ENCODE measurements around the gene MALSU1.

MALSU1 gene

GRCh38 chr7:23337374-23337773 lies 38.2 kb downstream of the MALSU1 start:
- DNase-seq = no peak

DNA sequence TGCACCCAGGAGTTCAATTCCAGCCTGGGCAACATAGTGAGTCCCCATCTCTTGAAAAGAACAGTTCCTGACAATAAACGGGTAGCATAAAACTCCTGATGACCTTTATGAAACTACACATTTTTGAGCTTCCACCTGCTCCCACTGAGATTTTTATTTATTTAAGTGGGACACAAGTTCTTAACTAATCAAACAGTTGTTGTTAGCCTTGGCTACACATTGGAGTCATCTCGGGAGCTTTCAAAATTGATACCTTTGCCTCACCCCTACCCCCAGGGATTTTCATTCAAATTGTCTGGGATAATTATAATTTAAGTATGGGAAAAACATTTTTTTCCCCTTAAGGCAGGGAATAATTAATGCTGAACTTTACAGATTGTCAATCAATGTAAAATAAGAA lies 39.3 kb downstream of the MALSU1 start:
- no peak for DNase-seq

GRCh38 chr7:23338863-23339262 lies 39.7 kb downstream of the MALSU1 start:
- DNase-seq = no peak

DNA sequence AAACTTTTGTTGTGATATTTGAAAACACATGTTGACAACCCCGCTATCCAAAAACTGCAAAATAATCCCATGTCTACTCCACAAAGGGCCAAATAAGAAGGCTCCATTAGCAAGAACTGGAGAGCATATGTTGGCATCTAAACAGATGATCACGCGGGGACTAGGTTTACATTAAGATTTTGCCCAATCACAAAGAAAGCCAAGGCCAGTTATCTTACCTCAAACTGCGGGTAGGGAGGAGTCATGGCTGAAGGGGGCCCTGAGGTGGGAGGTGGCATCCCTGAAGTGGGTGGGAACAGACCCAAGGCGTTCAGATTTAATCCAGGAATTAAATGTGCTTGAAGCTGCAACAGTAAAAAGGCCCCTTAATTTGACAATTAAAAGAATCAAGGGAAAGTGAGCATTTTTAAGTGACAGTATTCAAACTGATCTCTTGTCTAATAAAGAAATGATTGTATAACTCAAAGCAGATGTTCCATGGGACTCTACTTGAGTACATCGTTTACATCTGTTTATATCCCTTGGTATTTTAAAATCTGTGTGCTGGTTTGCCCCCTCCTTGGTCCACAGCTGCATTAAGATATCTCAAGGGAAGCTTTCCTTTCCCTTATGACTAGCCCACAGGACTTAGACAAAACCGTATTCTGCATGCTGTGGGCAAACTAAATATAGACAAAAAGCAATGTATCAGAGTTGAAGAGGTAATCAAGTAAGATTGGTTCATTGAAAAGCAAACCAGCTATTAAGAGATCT lies 42.9 kb downstream of the MALSU1 start:
- DNase-seq = no peak

DNA sequence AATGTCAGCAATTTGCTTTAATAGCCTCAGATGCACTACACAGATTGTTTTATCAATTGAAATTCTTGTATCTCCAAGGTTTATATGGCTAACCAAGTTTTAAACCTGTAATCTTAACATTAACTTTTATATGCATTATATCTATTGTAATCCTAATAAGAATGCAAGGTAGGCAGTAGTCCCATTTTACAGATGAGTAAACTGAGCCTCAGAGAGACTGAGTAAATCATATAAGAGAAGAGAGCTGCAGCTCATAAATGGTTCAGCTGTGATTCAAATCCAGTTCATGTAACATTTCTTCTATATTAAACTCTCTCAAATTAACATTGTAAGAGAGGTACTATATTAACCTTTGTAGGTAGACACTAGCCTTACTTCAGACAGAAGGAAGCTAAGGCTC lies 44.0 kb downstream of the MALSU1 start:
- no peak for DNase-seq

GRCh38 chr7:23343806-23344475 lies 44.8 kb downstream of the MALSU1 start:
- DNase-seq = no peak

DNA sequence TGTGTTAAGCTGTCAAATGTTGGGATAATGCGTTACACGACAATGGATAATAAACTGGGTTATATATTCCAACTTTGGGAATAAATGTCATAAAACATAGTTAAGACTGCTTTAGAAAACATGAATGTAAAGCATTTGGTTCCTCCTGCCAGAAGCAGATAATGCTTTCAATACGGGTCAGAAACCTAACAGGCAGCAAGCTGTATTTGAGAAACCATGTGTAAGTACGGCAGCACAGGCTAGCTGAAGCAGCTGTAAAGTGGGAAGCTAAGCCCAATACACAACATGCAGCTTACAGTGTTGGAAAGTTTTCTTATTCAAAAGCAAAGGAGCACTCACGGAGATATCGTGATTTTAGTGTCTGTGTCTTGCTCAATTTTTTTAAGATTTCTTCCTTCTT lies 46.5 kb downstream of the MALSU1 start:
- DNase-seq = no peak

DNA sequence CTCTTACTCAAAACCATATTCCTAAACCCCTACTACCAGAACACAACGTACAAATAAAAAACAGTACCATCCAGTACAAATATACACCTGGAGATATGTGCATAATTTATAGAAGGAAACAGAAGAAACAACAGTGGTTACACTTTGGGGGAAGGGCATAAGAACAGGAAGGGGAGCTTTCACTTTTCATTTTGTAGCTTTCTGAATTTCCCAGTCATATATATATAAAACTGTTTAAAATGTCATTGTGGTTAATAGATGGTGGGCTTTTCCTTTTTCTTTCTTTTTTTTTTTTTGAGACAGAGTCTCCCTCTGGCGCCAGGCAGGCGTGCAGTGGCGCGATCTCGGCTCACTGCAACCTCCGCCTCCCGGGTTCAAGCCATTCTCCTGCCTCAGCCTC lies 47.2 kb downstream of the MALSU1 start:
- no peak for DNase-seq

GRCh38 chr7:23347033-23347681 lies 48.0 kb downstream of the MALSU1 start:
- DNase-seq = peak; percentile 57

DNA sequence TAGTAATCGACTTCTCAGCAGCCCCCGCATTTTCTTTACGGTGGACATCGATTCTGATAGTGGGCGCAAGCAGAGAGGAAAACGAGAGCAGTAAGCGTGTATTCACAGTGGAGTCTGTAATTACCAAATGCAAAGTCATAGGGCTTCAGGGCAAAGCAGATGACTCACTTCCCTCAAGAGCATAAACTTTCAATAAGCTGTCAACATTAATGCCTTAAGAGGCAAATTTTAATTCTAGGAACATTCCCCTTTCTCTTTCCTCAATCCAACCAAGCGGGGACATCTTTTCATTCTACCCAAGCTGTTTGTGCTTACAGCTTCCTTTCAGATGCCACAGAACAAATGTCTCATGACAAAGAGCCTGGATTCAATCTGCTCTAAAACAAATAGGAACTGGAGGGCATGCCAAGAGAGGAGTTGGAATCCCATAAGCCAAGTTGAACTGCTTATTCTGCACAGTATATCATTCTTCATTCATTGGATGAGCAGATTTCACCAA lies 48.6 kb downstream of the MALSU1 start:
- peak; percentile 57 for DNase-seq

DNA sequence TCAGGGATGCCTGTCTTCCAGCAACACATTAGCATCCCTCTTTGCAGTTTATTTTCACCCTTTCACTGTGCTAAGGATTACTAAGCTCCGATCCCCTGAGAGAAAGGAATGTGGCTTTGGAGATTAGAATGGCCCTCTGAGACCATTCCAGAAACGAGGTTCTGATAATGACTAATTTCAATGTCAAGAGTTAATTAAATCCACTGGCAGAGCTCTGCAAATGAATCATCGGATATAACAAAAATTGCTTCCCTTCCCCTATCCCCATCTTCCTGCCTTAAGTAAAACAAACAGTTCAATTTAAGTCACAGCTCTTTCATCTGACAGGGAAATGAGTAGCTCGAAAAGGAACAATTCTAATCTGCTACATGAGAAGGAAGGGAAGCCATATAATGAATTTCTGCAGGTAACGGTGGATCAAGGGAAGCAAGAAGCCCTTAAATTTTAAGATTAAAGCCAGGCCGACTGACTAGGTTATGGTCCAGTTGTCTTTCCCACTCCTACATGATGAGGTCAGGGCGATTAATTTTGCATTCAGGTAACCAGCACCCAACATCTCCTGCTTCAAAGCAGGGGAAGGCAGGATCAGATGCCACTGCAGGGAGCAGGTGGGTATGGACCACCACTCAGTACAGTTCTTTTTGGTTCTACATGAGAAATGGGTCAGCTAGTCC lies 50.5 kb downstream of the MALSU1 start:
- DNase-seq = no peak

DNA sequence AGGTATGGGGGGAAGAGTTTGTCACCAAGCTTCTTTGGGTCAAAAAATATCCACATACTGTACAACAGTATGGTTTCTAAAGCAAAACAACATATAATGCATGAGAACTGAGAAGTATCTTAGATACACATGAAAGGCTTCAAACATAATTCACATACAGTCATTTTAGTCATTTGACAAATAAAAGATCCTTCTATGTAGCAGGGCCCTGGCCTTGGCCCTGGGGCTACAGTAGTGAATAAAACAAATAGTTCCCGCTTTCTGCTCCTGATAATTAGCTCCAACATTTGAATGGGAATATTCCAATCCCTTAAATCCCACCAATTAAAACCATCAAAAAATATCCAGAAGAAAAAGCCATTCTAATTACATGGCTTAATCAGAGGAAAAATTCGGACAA lies 51.3 kb downstream of the MALSU1 start:
- DNase-seq = no peak

DNA sequence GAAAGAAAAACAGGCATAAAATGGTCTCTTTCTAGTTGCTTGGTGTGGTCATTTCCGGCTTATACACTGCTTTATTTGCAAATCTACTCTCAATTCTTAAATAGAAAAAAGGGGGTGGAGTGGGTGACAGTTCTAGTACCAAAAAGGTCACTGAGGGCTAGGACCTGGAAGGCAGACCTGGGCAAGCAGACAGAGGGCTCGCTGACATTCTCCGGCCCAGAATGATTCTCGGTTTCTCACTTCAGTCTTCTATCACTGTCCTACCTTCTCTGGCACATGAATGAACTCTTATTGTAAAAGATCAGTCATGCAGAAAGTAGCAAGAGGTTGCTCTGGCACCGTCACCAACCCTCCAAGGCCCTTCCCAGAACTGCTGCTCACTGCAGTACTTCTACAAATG lies 54.0 kb downstream of the MALSU1 start:
- no peak for DNase-seq

DNA sequence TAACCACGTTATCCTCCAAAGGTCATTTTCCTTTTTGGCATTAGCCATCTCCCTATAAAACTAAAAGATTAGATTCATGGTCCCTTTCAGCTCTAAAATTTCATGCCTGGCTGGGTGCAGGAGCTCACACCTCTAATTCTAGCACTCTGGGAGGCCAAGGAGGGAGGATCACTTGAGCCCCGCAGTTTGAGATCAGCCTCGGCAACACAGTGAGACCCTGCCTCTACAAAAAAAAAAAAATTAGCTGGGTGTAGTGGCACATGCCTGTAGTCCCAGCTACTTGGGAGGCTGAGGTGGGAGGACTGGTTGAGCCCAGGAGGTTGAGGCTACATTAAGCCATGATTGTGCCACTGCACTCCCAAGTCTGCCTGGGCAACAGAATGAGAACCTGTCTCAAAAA lies 57.0 kb downstream of the MALSU1 start:
- DNase-seq = no peak

DNA sequence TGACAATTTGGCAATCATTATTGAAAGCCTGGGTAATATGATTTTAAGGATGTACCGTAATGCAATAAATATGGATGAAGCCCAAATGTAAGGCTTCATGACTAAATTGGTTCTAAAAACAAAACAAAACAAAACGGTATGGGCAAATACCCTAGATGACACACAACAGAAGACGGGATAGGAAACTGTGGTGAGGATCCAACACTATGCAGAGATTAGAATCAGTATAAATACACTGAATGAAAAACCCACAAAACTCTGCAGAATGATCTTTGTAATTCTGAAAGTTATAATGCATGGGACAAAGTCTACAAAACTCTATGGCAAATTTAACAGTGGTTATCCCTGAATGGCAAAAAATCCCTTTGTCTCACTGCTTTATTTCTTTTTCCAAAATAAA lies 57.6 kb downstream of the MALSU1 start:
- no peak for DNase-seq

DNA sequence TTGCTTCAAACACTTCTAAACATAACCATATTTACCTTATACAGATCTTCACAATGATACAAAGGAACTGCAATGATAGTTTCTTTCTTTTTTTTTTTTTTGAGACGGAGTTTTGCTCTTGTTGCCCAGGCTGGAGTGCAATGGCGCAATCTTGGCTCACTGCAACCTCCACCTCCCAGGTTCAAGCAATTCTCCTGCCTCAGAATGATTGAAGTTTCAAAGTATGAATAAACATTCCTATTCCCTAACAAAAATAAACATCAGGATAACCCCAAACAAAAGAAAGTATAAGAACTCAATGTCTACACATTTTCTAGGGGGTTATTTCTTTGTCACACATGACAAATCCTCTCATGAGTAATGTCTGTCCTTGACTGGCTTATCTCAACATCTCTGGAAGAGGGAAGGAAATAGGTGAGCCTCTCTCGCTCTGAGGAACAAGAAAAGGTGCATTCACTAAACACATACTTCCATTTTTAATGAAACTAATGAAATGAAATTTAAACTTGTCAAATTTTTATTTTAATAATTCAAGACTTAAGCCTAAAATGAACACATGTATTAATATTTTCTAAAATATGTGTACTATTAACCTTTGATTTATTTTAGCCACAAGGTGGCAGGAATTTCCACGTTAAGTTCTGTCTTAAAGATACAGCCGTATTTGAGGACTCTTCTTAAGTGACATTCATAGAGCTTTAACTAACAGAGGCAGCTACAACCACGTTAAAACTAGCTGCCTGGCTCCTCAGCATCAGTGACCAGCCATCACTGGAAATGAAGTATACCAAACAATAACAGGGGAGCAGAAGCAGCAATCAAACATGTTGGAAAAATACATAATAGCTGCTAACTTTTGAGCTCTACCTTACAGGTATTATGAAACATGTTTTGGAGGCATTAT lies 58.3 kb downstream of the MALSU1 start:
- DNase-seq = no peak

- DNase-seq = no peak
Measured at GRCh38 chr7:23358152-23358674, 59.1 kb downstream of the MALSU1 start.

Measured in KG1 (cell line).